Subcutaneous adipose tissue (tissue), 4 donors: ENCODE results near the gene GALNT9. TPM values are rescaled to one million over a fixed set of nuclear protein-coding genes. Genes with fewer than 3 reads are reported as not detected.

Experiments used
- CTCF ChIP-seq: fragments of 450-650 bp; IDR thresholded peaks from one replicate; pipeline ENCODE4 v1.5.1; 2016; ENCODE audit warnings: low read depth, mild to moderate bottlenecking, control low read depth, antibody characterized with exemption, moderate library complexity
- total RNA-seq, 4 donors: library from RNA; depleted of rRNA; stranded (reverse); fragments of >200 nt; gene quantifications; one replicate each; pipeline ENCODE4 v1.1.0, GENCODE V29; 2016

GALNT9 gene
- total RNA-seq, 4 donors from 2014 or later = not detected

DNA sequence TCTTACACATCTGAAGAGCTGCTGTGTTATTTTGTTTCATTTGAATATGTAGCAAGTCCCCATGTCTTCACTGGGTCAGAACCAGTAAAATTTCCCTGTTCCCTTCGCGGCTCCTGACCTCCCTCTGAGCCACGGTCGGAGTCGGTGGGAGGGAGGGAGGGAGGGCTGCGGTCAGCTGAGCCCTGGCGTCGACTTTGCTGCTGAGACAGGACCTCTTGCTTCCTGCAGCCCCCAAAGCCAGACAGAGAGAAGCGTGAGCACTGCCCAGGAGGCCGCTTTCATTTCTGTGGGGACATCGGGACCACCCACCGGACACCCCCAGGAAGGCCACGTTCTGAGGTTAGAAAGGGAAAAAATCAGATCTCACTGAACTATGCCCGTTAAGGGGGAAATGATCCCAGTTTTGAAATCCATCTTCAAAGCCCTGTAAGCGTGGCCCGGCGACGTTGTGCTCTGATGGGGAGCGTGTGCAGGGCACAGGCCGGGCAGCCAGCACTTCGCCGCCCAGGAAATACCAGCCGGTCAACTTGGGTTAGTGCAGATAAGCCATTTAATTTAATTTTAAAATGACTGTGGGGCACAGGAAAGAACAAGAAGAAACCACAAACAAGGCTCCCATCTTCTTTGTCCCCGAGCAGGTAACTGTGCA, 143.1 kb downstream of the GALNT9 start:
- TF ChIP-seq CTCF = no peak

DNA sequence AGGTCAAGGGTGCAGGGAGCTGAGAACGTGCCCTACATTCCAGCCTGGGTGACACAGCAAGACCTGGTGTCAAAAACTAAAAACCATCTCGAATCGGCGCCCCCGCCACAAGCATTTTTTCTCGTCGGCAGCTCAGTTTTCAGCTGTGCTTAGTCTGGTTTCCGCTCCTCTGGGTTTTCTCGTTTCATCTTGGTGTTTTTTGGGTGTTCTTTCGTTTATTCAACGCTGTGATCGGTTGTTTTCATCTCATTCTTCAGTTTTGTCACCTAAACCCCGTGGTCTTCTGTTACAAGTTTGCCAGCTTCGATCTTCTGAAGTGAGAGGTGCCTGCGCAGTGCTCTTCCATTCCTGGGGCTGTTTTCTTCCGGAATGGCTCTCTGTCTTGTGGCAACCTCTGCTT, 143.7 kb downstream of the GALNT9 start:
- TF ChIP-seq CTCF = no peak

- TF ChIP-seq CTCF = no peak
Observed at GRCh38 chr12:132182711-132183365, 146.6 kb downstream of the GALNT9 start.

- TF ChIP-seq CTCF = no peak
Observed at GRCh38 chr12:132182206-132182710, 147.1 kb downstream of the GALNT9 start.

- no peak for TF ChIP-seq CTCF
Observed at GRCh38 chr12:132181570-132182200, 147.7 kb downstream of the GALNT9 start.

DNA sequence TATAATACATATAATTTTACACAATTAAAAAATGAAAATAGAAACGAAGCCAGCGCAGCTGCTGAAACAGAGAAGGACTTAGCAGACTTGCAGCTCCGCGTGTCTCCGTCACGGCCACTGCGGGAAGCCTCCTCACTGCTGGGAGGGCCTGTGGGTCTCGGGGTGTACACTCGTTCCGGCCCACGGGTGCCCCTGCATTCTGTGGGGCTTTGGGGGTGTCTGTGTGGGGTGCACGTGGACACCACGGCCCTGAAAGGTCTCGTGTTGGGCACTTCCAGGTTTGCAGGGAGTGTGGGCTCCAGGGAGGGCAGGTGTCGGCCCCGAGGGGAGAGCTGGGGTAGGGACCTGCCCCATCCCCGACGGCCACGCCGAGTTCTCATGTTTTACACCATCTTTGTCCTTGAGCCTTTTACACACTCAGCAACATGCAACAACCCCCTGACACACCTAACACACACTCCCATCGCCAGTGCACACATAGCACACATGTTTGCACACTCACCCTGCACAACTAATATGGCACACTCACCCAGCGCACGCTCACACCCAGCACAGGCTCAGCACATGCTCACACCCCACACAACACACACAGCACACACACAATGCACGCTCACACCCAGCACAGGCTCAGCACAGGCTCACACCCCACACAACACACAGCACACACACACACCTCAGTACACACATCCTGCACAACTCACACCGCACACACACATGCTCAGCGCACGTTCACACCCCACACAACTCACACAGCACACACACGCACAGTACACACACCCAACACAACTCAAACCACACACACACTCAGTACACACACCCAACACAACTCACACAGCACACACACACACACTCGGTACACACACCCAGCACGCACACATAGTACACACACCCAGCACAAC, 148.5 kb downstream of the GALNT9 start:
- TF ChIP-seq CTCF = no peak
